ENCODE measurements around the gene TRAK1.
"Not testable (repeated sequence)": the region's sequence is repeated elsewhere in the genome, so short reads cannot be mapped to it uniquely, and the experiment has no call there.

TRAK1 gene

GRCh38 chr3:42090973-42091731 is at the start of gene TRAK1:
Gene TRAK1 (plus strand): TSS chr3:42091357. CDS start chr3:42091470, 113 bp downstream.
- no peak for DNase-seq (ENCODE audit: low read depth)

GRCh38 chr3:42042747-42043098 is 48.4 kb upstream of the TRAK1 start:
- no peak for DNase-seq (ENCODE audit: low read depth)

- no peak for DNase-seq (ENCODE audit: low read depth)
These were observed 47.9 kb upstream of the TRAK1 start for GRCh38 chr3:42043099-42043813.

GRCh38 chr3:42045708-42046243 is 45.4 kb upstream of the TRAK1 start:
- no peak for DNase-seq (ENCODE audit: low read depth)

GRCh38 chr3:42048526-42048925 is 42.6 kb upstream of the TRAK1 start:
- not testable (repeated sequence) for DNase-seq (ENCODE audit: low read depth)

GRCh38 chr3:42050126-42050525 is 41.0 kb upstream of the TRAK1 start:
- DNase-seq (ENCODE audit: low read depth), result no peak

GRCh38 chr3:42051384-42052131 is 39.6 kb upstream of the TRAK1 start:
- no peak for DNase-seq (ENCODE audit: low read depth)

- no peak for DNase-seq (ENCODE audit: low read depth)
These were observed 39.0 kb upstream of the TRAK1 start for GRCh38 chr3:42052132-42052483.

- no peak for DNase-seq (ENCODE audit: low read depth)
These were observed 38.4 kb upstream of the TRAK1 start for GRCh38 chr3:42052484-42053351.

GRCh38 chr3:42053476-42053875 is 37.7 kb upstream of the TRAK1 start:
- DNase-seq (ENCODE audit: low read depth), result no peak

GRCh38 chr3:42055291-42055690 is 35.9 kb upstream of the TRAK1 start:
- DNase-seq (ENCODE audit: low read depth), result no peak

GRCh38 chr3:42056840-42057239 is 34.3 kb upstream of the TRAK1 start:
- DNase-seq (ENCODE audit: low read depth), result no peak

- DNase-seq (ENCODE audit: low read depth), result no peak
These were observed 33.5 kb upstream of the TRAK1 start for GRCh38 chr3:42057561-42058211.

GRCh38 chr3:42061025-42061712 is 30.0 kb upstream of the TRAK1 start:
- DNase-seq (ENCODE audit: low read depth), result no peak

- DNase-seq (ENCODE audit: low read depth), result no peak
These were observed 29.3 kb upstream of the TRAK1 start for GRCh38 chr3:42061713-42062380.

- no peak for DNase-seq (ENCODE audit: low read depth)
These were observed 28.7 kb upstream of the TRAK1 start for GRCh38 chr3:42062464-42062863.

- DNase-seq (ENCODE audit: low read depth), result no peak
These were observed 27.3 kb upstream of the TRAK1 start for GRCh38 chr3:42063888-42064287.

- DNase-seq (ENCODE audit: low read depth), result no peak
These were observed 24.5 kb upstream of the TRAK1 start for GRCh38 chr3:42066516-42067181.

- no peak for DNase-seq (ENCODE audit: low read depth)
These were observed 23.8 kb upstream of the TRAK1 start for GRCh38 chr3:42067326-42067725.

Measured in activated T-cell treated with anti-CD3 and anti-CD28 coated beads for 1 hour (primary cell).